HL-60 (cell line): Measurements from ENCODE around the gene PRPF6.

ENCODE experiments used
- DNase-seq, 2 experiments: peaks; one replicate each; pipeline ENCODE4 v3.0.0-alpha.2; 2010 to 2020; ENCODE audit warnings: low read depth in 1 of 2, low spot score in 1 of 2
- H3K27ac ChIP-seq: fragments of 250-450 bp; sonication (Bioruptor Pico); replicated peaks from 2 replicates; pipeline ENCODE4 v1.5.1; 2020; ENCODE audit warnings: mild to moderate bottlenecking, moderate library complexity
- H3K27me3 ChIP-seq: fragments of 250-450 bp; sonication (Bioruptor Pico); 2 replicates; pipeline ENCODE4 v1.5.1; 2021; ENCODE audit warnings: mild to moderate bottlenecking, moderate library complexity; ENCODE audit not compliant: insufficient read depth, poor library complexity, severe bottlenecking
- H3K4me3 ChIP-seq: replicated peaks from 2 replicates; pipeline ENCODE4 v1.5.1; 2011; ENCODE audit warnings: mild to moderate bottlenecking, control low read depth, low read length; ENCODE audit not compliant: insufficient read depth
- GABPA ChIP-seq: IDR thresholded peaks from 2 replicates; pipeline ENCODE4 v1.6.1; 2012; ENCODE audit warnings: low read depth
- POLR2AphosphoS5 ChIP-seq: IDR thresholded peaks from 2 replicates; pipeline ENCODE4 v1.6.1; 2012; ENCODE audit warnings: low read depth
- REST ChIP-seq: IDR thresholded peaks from 2 replicates; pipeline ENCODE4 v1.6.1; 2012; ENCODE audit warnings: low read depth; ENCODE audit not compliant: insufficient replicate concordance
- SPI1 ChIP-seq: IDR thresholded peaks from 2 replicates; pipeline ENCODE4 v1.6.1; 2012; ENCODE audit warnings: low read depth, mild to moderate bottlenecking, borderline replicate concordance
- TF ChIP-seq, protein P1 (sequence below): IDR thresholded peaks from one replicate; pipeline ENCODE4 v1.5.1; 2011; ENCODE audit warnings: low read length, control low read depth, inconsistent platforms; ENCODE audit not compliant: insufficient read depth

The PRPF6 gene

DNA sequence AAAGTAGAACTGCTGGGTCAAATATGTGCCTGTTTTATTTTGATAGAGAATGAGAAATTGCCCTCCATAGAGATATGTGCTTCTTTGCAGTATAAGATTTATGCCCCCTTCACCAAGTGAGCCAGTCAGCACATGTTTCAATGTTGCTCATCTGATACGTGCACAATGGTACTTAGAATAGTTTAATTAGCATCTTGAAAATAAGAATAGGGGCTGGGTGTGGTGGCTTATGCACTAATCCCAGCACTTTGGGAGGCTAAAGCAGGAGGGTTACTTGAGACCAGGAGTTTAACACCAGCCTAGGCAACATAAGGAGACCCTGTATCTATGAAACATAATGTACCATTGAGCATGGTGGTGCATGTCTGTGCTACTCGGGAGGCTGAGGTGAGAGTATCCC lies 34.7 kb downstream of the PRPF6 start:
- TF ChIP-seq SPI1 (no peak), GABPA (no peak), POLR2AphosphoS5 (no peak), REST (no peak)
- TF ChIP-seq, protein P1, sequence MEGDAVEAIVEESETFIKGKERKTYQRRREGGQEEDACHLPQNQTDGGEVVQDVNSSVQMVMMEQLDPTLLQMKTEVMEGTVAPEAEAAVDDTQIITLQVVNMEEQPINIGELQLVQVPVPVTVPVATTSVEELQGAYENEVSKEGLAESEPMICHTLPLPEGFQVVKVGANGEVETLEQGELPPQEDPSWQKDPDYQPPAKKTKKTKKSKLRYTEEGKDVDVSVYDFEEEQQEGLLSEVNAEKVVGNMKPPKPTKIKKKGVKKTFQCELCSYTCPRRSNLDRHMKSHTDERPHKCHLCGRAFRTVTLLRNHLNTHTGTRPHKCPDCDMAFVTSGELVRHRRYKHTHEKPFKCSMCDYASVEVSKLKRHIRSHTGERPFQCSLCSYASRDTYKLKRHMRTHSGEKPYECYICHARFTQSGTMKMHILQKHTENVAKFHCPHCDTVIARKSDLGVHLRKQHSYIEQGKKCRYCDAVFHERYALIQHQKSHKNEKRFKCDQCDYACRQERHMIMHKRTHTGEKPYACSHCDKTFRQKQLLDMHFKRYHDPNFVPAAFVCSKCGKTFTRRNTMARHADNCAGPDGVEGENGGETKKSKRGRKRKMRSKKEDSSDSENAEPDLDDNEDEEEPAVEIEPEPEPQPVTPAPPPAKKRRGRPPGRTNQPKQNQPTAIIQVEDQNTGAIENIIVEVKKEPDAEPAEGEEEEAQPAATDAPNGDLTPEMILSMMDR: no peak
- no peak overlapping the region for H3K4me3 ChIP-seq
- no peak overlapping the region for H3K27ac ChIP-seq
- DNase-seq: no peak
- H3K27me3 ChIP-seq: no peaks in the 10 kb centered on the region

GRCh38 chr20:64021124-64021975 lies 40.4 kb downstream of the PRPF6 start:
- Histone ChIP-seq H3K4me3 (no peak overlapping the region), H3K27me3 (no peaks in the 10 kb centered on the region), H3K27ac (no peak overlapping the region)
- TF ChIP-seq REST (no peak), SPI1 (no peak), POLR2AphosphoS5 (no peak), GABPA (no peak)
- TF ChIP-seq, protein P1: no peak
- no peak for DNase-seq

- Histone ChIP-seq H3K4me3 (no peak overlapping the region), H3K27ac (no peak overlapping the region), H3K27me3 (no peaks in the 10 kb centered on the region)
- TF ChIP-seq GABPA (no peak), SPI1 (no peak), POLR2AphosphoS5 (no peak), REST (no peak)
- TF ChIP-seq, protein P1: no peak
- no peak for DNase-seq
These were observed 41.9 kb downstream of the PRPF6 start for GRCh38 chr20:64022671-64023360.
